ENCODE data around the gene ARID3B. TPM values are rescaled to one million over a fixed set of nuclear protein-coding genes. Genes with fewer than 3 reads are reported as not detected.

The ARID3B gene
- total RNA-seq: 1.0 and 1.5 TPM in 2 replicates

GRCh38 chr15:74540761-74541493, at the start of gene ARID3B:
TSS of gene ARID3B (plus strand) at chr15:74541220. CDS start at chr15:74543937, 2,717 bp downstream.

GRCh38 chr15:74615508-74616365, 74.7 kb downstream of the ARID3B start, which contains the start of gene CLK3:
TSS of gene CLK3 (plus strand) at chr15:74615836. CDS start at chr15:74619197, 3,361 bp downstream.

Other genes with a start within 250 kb of the ARID3B start
- 0.83 and 1.0 TPM in 2 replicates for gene CYP11A1, start 173.6 kb upstream of the ARID3B start, total RNA-seq
- 15.1 and 21.8 TPM in 2 replicates for gene SEMA7A, start 107.3 kb upstream of the ARID3B start, total RNA-seq
- gene UBL7, start 80.1 kb upstream of the ARID3B start, total RNA-seq: 41.9 and 42.0 TPM in 2 replicates
- gene CLK3, start 74.6 kb downstream of the ARID3B start, total RNA-seq: 46.5 and 60.9 TPM in 2 replicates
- gene EDC3, start 154.8 kb downstream of the ARID3B start, total RNA-seq: 12.8 and 15.5 TPM in 2 replicates
- 1.3 TPM in 1 of 2 replicates, not detected in the other for gene CYP1A1, start 184.3 kb downstream of the ARID3B start, total RNA-seq
- gene CYP1A2, start 207.6 kb downstream of the ARID3B start, total RNA-seq: not detected in 2 replicates
- gene CSK, start 240.9 kb downstream of the ARID3B start, total RNA-seq: 24.4 and 30.9 TPM in 2 replicates

Measured in smooth muscle cell of trachea (primary cell).